Stimulated activated naive B cell treated with anti-CD40 and anti-IgM and Interleukin-4, amounts not matched to agents 10 μg/mL and 1 μg/mL and 100 μg/mL, for 72 hours (primary cell): ENCODE results near the gene CDH5.
"Not testable (repeated sequence)": the region's sequence is repeated elsewhere in the genome, so short reads cannot be mapped to it uniquely, and the experiment has no call there.

Experiments
- ATAC-seq, 2 donors: fragments of 150-1000 bp; cut with Tn5 transposase; replicated peaks; 2 replicates each; pipeline ENCODE4 v1.10.0; 2021; ENCODE audit warnings: moderate library complexity in 1 of 2
- DNase-seq: peaks from one replicate; pipeline ENCODE4 v3.0.0; 2021
- H3K27ac Mint-ChIP-seq: one replicate; pipeline ENCODE4 v1.8.0; 2022; ENCODE audit warnings: mild to moderate bottlenecking, mixed read lengths
- H3K27me3 Mint-ChIP-seq, 2 donors: one replicate each; pipeline ENCODE4 v1.8.0; 2022; ENCODE audit warnings: mixed read lengths in 2 of 2
- H3K36me3 Mint-ChIP-seq, 2 donors: one replicate each; pipeline ENCODE4 v1.8.0; 2022; ENCODE audit warnings: mixed read lengths in 2 of 2, mild to moderate bottlenecking in 1 of 2
- H3K4me1 Mint-ChIP-seq, 2 donors: one replicate each; pipeline ENCODE4 v1.8.0; 2022; ENCODE audit warnings: mixed read lengths in 2 of 2, mild to moderate bottlenecking in 1 of 2
- H3K4me3 Mint-ChIP-seq, 2 donors: one replicate each; pipeline ENCODE4 v1.8.0; 2022; ENCODE audit warnings: mild to moderate bottlenecking in 2 of 2, mixed read lengths in 2 of 2, moderate library complexity in 1 of 2
- H3K9me3 Mint-ChIP-seq, 2 donors: one replicate each; pipeline ENCODE4 v1.8.0; 2022; ENCODE audit warnings: mixed read lengths in 2 of 2, mild to moderate bottlenecking in 1 of 2

The CDH5 gene

GRCh38 chr16:66443269-66443652 is 76.8 kb downstream of the CDH5 start:
- no peak for ATAC-seq
- no peaks in the 10 kb centered on the region for H3K4me1 Mint-ChIP-seq
- no peaks in the 10 kb centered on the region for H3K9me3 Mint-ChIP-seq
- no peaks in the 10 kb centered on the region for H3K36me3 Mint-ChIP-seq
- peaks cover 55 to 74% of the 10 kb centered on the region in 2 donors for H3K27me3 Mint-ChIP-seq
- no peak for DNase-seq
- no peak overlapping the region for H3K4me3 Mint-ChIP-seq
- no peak overlapping the region for H3K27ac Mint-ChIP-seq

GRCh38 chr16:66444049-66444481 is 77.6 kb downstream of the CDH5 start:
- H3K27me3 Mint-ChIP-seq = peaks cover 48 to 71% of the 10 kb centered on the region in 2 donors
- ATAC-seq (no peak), DNase-seq (no peak)
- no peak overlapping the region for H3K4me3 Mint-ChIP-seq
- H3K4me1 Mint-ChIP-seq = no peaks in the 10 kb centered on the region
- no peaks in the 10 kb centered on the region for H3K36me3 Mint-ChIP-seq
- no peaks in the 10 kb centered on the region for H3K9me3 Mint-ChIP-seq
- H3K27ac Mint-ChIP-seq = no peak overlapping the region

GRCh38 chr16:66446737-66447136 is 80.2 kb downstream of the CDH5 start:
- no peaks in the 10 kb centered on the region for H3K9me3 Mint-ChIP-seq
- no peak for DNase-seq
- no peak overlapping the region for H3K27ac Mint-ChIP-seq
- H3K36me3 Mint-ChIP-seq = no peaks in the 10 kb centered on the region
- no peaks in the 10 kb centered on the region for H3K4me1 Mint-ChIP-seq
- no peak for ATAC-seq
- peaks cover 30 to 52% of the 10 kb centered on the region in 2 donors for H3K27me3 Mint-ChIP-seq
- H3K4me3 Mint-ChIP-seq = no peak overlapping the region

- Mint-ChIP-seq H3K4me3 (no peak overlapping the region), H3K4me1 (no peaks in the 10 kb centered on the region), H3K27me3 (peaks cover 26 to 52% of the 10 kb centered on the region in 2 donors), H3K9me3 (no peaks in the 10 kb centered on the region), H3K36me3 (no peaks in the 10 kb centered on the region), H3K27ac (no peak overlapping the region)
- ATAC-seq (no peak), DNase-seq (no peak)
Measured at GRCh38 chr16:66447491-66447890, 81.0 kb downstream of the CDH5 start.

- H3K27ac Mint-ChIP-seq = no peak overlapping the region
- ATAC-seq (no peak), DNase-seq (no peak)
- no peaks in the 10 kb centered on the region for H3K36me3 Mint-ChIP-seq
- H3K4me3 Mint-ChIP-seq = no peak overlapping the region
- H3K9me3 Mint-ChIP-seq = no peaks in the 10 kb centered on the region
- H3K4me1 Mint-ChIP-seq = no peaks in the 10 kb centered on the region
- H3K27me3 Mint-ChIP-seq = peaks cover 6 to 20% of the 10 kb centered on the region in 2 donors
Measured at GRCh38 chr16:66451548-66451947, 85.1 kb downstream of the CDH5 start.

- ATAC-seq, H3K9me3 Mint-ChIP-seq, H3K36me3 Mint-ChIP-seq, H3K27ac Mint-ChIP-seq, H3K4me1 Mint-ChIP-seq, H3K4me3 Mint-ChIP-seq, DNase-seq: not testable (repeated sequence)
- H3K27me3 Mint-ChIP-seq = peaks cover 13 to 20% of the 10 kb centered on the region in 2 donors
Measured at GRCh38 chr16:66453230-66453629, 86.7 kb downstream of the CDH5 start.
